Loucy (cell line): ENCODE results near the gene CADM1.

Source experiments
- H2AFZ ChIP-seq: fragments of 200-600 bp; sonication (generic); 2 replicates; pipeline ENCODE4 v1.6.0; 2016; ENCODE audit warnings: antibody characterized with exemption, mild to moderate bottlenecking, low read length, moderate library complexity
- H3F3A ChIP-seq: fragments of 200-600 bp; 2 replicates; pipeline ENCODE4 v1.6.0; 2016; ENCODE audit warnings: antibody characterized with exemption, low read depth, mild to moderate bottlenecking
- H3K27me3 ChIP-seq: fragments of 200-600 bp; sonication (generic); 2 replicates; pipeline ENCODE4 v1.6.1; 2014; ENCODE audit warnings: low read length, mild to moderate bottlenecking; ENCODE audit not compliant: insufficient read depth, poor library complexity, severe bottlenecking
- H3K36me3 ChIP-seq: fragments of 200-600 bp; sonication (generic); 2 replicates; pipeline ENCODE4 v1.6.1; 2016; ENCODE audit warnings: low read length; ENCODE audit not compliant: insufficient read depth
- H3K4me1 ChIP-seq: fragments of 200-600 bp; sonication (generic); 2 replicates; pipeline ENCODE4 v1.5.1; 2014; ENCODE audit warnings: low read length, mild to moderate bottlenecking; ENCODE audit not compliant: insufficient read depth, poor library complexity, severe bottlenecking
- H3K4me2 ChIP-seq: fragments of 200-600 bp; sonication (generic); 2 replicates; pipeline ENCODE4 v1.6.0; 2014; ENCODE audit warnings: antibody characterized with exemption, low read length, low read depth, mild to moderate bottlenecking; ENCODE audit not compliant: poor library complexity, severe bottlenecking
- H3K4me3 ChIP-seq: fragments of 200-600 bp; sonication (generic); 2 replicates; pipeline ENCODE4 v1.5.1; 2014; ENCODE audit warnings: low read length, mild to moderate bottlenecking, mixed read lengths; ENCODE audit not compliant: poor library complexity, severe bottlenecking
- H3K79me2 ChIP-seq: fragments of 200-600 bp; sonication (generic); 2 replicates; pipeline ENCODE4 v1.6.1; 2014; ENCODE audit warnings: low read length; ENCODE audit not compliant: insufficient read depth
- H3K9ac ChIP-seq: fragments of 200-600 bp; sonication (generic); 2 replicates; pipeline ENCODE4 v1.6.0; 2014; ENCODE audit warnings: mild to moderate bottlenecking, low read depth, low read length, moderate library complexity; ENCODE audit not compliant: poor library complexity, severe bottlenecking
- H3K9me2 ChIP-seq: fragments of 200-600 bp; sonication (generic); replicated peaks from 2 replicates; pipeline ENCODE4 v1.6.1; 2016; ENCODE audit warnings: low read depth, low read length, mixed read lengths
- H3K9me3 ChIP-seq: fragments of 200-600 bp; sonication (generic); 2 replicates; pipeline ENCODE4 v1.6.1; 2014; ENCODE audit warnings: mild to moderate bottlenecking, antibody characterized with exemption, low read length, low read depth; ENCODE audit not compliant: insufficient read depth
- H4K20me1 ChIP-seq: fragments of 200-600 bp; sonication (generic); 2 replicates; pipeline ENCODE4 v1.6.0; 2014; ENCODE audit warnings: antibody characterized with exemption, low read length, mild to moderate bottlenecking; ENCODE audit not compliant: insufficient read depth, poor library complexity, severe bottlenecking
- CTCF ChIP-seq: fragments of 200-600 bp; sonication (generic); conservative IDR thresholded peaks from 2 replicates; pipeline ENCODE4 v1.5.1; 2014; ENCODE audit warnings: mild to moderate bottlenecking, antibody characterized with exemption, low read length
- EZH2phosphoT487 ChIP-seq: fragments of 200-600 bp; IDR thresholded peaks from 2 replicates; pipeline ENCODE4 v1.6.1; 2018; ENCODE audit warnings: antibody characterized with exemption, mild to moderate bottlenecking, moderate library complexity, borderline replicate concordance

CADM1 gene

GRCh38 chr11:115222863-115223530, 281.2 kb downstream of the CADM1 start:
- H4K20me1 ChIP-seq = no peaks in the 10 kb centered on the region
- H3K9me3 ChIP-seq = no peaks in the 10 kb centered on the region
- no peaks in the 10 kb centered on the region for H3K79me2 ChIP-seq
- H3F3A ChIP-seq = no peaks in the 10 kb centered on the region
- H2AFZ ChIP-seq = no peak overlapping the region
- no peak overlapping the region for H3K9ac ChIP-seq
- no peaks in the 10 kb centered on the region for H3K9me2 ChIP-seq
- H3K4me2 ChIP-seq = no peak overlapping the region
- no peaks in the 10 kb centered on the region for H3K27me3 ChIP-seq
- no peaks in the 10 kb centered on the region for H3K4me1 ChIP-seq
- TF ChIP-seq EZH2phosphoT487 = no peak
- TF ChIP-seq CTCF = no peak
- H3K4me3 ChIP-seq = no peak overlapping the region
- no peaks in the 10 kb centered on the region for H3K36me3 ChIP-seq

- Histone ChIP-seq H4K20me1 (no peaks in the 10 kb centered on the region), H3K79me2 (no peaks in the 10 kb centered on the region), H3K9me3 (no peaks in the 10 kb centered on the region), H3K36me3 (no peaks in the 10 kb centered on the region), H2AFZ (no peak overlapping the region), H3K4me3 (no peak overlapping the region), H3K4me2 (no peak overlapping the region), H3K4me1 (no peaks in the 10 kb centered on the region), H3F3A (no peaks in the 10 kb centered on the region), H3K9ac (no peak overlapping the region), H3K27me3 (no peaks in the 10 kb centered on the region), H3K9me2 (no peaks in the 10 kb centered on the region)
- no peak for TF ChIP-seq EZH2phosphoT487
- no peak for TF ChIP-seq CTCF
Observed at GRCh38 chr11:115222218-115222862, 281.9 kb downstream of the CADM1 start.

- H3K27me3 ChIP-seq = no peaks in the 10 kb centered on the region
- no peaks in the 10 kb centered on the region for H3F3A ChIP-seq
- no peak overlapping the region for H3K4me2 ChIP-seq
- no peaks in the 10 kb centered on the region for H4K20me1 ChIP-seq
- H3K79me2 ChIP-seq = no peaks in the 10 kb centered on the region
- H3K4me3 ChIP-seq = no peak overlapping the region
- H3K9me3 ChIP-seq = no peaks in the 10 kb centered on the region
- H3K4me1 ChIP-seq = no peaks in the 10 kb centered on the region
- H3K9me2 ChIP-seq = no peaks in the 10 kb centered on the region
- no peak overlapping the region for H3K9ac ChIP-seq
- TF ChIP-seq CTCF = no peak
- no peak for TF ChIP-seq EZH2phosphoT487
- no peaks in the 10 kb centered on the region for H3K36me3 ChIP-seq
- H2AFZ ChIP-seq = no peak overlapping the region
Observed at GRCh38 chr11:115221461-115222069, 282.6 kb downstream of the CADM1 start.
